ENCODE results near the gene RPL19. TPM values are rescaled to one million over a fixed set of nuclear protein-coding genes. Genes with fewer than 3 reads are reported as not detected.

Gene RPL19
- total and polyA plus RNA-seq, 12 donors = 907 to 3,029 (median 991) TPM

DNA sequence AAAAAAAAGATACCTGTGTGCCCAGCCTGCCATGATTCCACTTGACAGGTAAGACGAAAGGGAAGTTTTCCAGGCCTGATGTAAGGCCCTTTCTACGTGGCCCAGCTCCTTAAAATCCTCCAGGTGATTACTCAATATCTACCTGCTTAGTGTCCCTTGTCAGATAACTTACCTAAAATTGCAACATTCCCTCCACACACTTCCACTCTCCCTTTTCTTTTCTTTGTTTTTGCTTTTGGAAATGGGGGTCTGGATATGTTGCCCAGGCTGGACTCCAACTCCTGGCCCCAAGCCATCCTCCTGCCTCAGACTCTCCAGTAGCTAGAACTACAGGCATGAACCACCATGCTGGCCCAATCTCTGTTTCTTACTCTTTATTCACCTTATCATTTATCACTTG, 41.5 kb upstream of the RPL19 start:
- TF ChIP-seq, protein P1, sequence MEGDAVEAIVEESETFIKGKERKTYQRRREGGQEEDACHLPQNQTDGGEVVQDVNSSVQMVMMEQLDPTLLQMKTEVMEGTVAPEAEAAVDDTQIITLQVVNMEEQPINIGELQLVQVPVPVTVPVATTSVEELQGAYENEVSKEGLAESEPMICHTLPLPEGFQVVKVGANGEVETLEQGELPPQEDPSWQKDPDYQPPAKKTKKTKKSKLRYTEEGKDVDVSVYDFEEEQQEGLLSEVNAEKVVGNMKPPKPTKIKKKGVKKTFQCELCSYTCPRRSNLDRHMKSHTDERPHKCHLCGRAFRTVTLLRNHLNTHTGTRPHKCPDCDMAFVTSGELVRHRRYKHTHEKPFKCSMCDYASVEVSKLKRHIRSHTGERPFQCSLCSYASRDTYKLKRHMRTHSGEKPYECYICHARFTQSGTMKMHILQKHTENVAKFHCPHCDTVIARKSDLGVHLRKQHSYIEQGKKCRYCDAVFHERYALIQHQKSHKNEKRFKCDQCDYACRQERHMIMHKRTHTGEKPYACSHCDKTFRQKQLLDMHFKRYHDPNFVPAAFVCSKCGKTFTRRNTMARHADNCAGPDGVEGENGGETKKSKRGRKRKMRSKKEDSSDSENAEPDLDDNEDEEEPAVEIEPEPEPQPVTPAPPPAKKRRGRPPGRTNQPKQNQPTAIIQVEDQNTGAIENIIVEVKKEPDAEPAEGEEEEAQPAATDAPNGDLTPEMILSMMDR (IDR thresholded peaks at IDR 0.05) = no peak
- H3K9me3 ChIP-seq = no peaks in the 10 kb centered on the region
- ATAC-seq = no peak
- H3K27ac ChIP-seq = no peak overlapping the region
- H3K36me3 ChIP-seq = no peaks in the 10 kb centered on the region
- no peak overlapping the region for H3K4me3 ChIP-seq
- peaks cover 0 to 19% (median 0%) of the 10 kb centered on the region in 9 donors for H3K4me1 ChIP-seq
- DNase-seq = no peak
- H3K27me3 ChIP-seq = peaks cover 0 to 3% (median 0%) of the 10 kb centered on the region in 7 donors
- intact Hi-C loops (cut with DNase I) = loop anchor here in 1 of 10 donors (10.0 kb wide), 1 partner anchor 284 kb away; the partner anchor contains the start of gene LASP1
- WGBS, 2 donors = 90 to 95% methylated on average over 2 of the region's 2 CpGs

DNA sequence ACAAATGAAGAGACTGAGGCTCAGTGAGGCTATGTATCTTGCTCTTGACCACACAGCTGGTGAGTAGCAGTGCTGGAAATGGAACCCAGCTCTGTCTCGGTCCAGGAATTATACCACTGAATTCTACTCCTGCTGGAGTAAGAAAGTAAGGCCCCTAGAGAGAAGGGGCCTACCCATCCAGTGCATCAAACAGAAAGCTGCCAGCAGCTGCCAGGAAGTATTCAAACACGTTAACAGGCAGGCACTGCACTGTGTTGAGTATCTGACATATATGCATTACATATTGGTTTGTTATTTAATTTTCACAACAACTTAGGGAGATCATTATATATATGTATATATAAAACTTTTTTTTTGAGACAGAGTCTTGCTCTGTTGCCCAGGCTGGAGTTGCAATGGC, 38.1 kb upstream of the RPL19 start:
- no peaks in the 10 kb centered on the region for H3K9me3 ChIP-seq
- no peak for DNase-seq
- H3K27me3 ChIP-seq = peaks cover 0 to 8% (median 0%) of the 10 kb centered on the region in 7 donors
- no peak for ATAC-seq
- TF ChIP-seq, protein P1 (IDR thresholded peaks at IDR 0.05) = no peak
- no peak overlapping the region for H3K4me3 ChIP-seq
- H3K36me3 ChIP-seq = no peaks in the 10 kb centered on the region
- 77 to 87% methylated on average over 2 of the region's 2 CpGs for WGBS, 2 donors
- no peak overlapping the region for H3K27ac ChIP-seq
- intact Hi-C loops (cut with DNase I) = loop anchor here in 4 of 10 donors (10.0 kb wide), 2 partner anchors 73 to 83 kb away; no protein-coding TSS in a partner anchor
- peaks cover 2 to 34% (median 28%) of the 10 kb centered on the region in 9 donors for H3K4me1 ChIP-seq

DNA sequence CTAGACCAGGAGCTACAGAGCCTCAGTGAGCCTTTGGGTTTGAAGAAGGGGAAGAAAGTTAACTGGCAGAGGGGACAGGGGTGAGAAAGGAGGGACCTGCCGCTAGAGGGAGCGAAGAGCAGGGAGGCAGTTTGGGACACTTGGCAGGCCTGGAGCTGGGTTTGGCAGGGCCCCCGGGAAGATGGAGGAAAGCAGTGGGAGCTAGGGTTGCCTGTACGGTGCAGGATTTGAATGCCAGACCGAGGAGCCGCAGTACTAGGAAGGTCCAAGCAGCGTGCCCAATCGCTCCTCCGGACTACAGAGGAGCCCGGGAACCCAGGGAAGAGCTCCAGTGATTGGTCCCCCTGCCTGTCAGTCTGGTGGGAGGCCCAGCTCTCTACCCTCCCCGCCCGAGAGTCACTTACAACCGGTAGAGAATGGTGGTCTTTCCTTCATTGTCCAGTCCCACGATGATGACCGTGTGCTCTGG, 35.4 kb upstream of the RPL19 start:
- peak overlapping the region; percentile 32 to 63 (median 58) for H3K4me3 ChIP-seq
- ATAC-seq = peak; percentile 86 to 94 (median 92)
- DNase-seq = peak; percentile 90 to 95
- H3K36me3 ChIP-seq = no peaks in the 10 kb centered on the region
- peaks cover 0 to 8% (median 0%) of the 10 kb centered on the region in 7 donors for H3K27me3 ChIP-seq
- peaks cover 0 to 4% (median 0%) of the 10 kb centered on the region in 11 donors for H3K9me3 ChIP-seq
- WGBS, 2 donors = 0% methylated on average over 15 of the region's 15 CpGs
- peak overlapping the region in 7 of 10 donors; percentile 11 to 63 (median 36) for H3K27ac ChIP-seq
- TF ChIP-seq, protein P1 (IDR thresholded peaks at IDR 0.05) = peak; percentile 66 to 93 (median 79)
- peaks cover 0 to 46% (median 38%) of the 10 kb centered on the region in 9 donors for H3K4me1 ChIP-seq
- intact Hi-C loops (cut with DNase I) = loop anchor here in 4 of 10 donors (10.0 kb wide), 2 partner anchors 70 to 80 kb away; no protein-coding TSS in a partner anchor

DNA sequence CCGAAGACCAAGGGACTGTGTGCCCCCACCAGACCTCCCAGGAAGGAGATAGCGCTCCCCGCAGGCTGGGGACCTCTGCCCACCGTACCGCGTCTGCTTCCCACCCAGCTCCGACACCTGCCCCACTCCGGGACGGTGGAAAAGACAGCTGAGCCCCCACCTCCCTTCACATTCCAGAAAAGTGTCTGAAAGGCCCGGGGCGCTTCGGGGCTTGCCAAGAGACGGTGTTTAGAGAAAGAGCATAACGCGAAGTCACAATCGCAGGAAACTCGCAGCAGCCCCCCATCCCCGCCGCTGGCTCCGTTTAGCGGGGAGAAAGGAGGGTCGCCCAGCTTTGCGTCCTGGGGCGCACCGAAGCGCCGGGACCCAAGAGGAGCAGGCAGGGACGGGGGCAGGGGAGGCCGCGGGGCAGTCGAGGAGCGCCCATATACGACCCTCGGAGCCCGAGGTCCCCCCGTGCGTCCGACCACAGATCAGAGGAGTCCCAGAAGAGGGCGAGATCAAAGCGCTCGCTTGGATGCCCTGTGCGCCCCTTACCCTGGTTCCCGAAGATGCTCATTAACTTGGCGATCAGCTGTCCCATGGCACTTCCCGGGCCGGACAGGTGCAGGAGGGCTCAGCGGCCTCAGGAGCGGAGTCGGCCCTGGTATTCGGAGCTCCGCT, 34.8 kb upstream of the RPL19 start:
- 9 to 18% methylated on average over 51 of the region's 51 CpGs for WGBS, 2 donors
- H3K9me3 ChIP-seq = peaks cover 0 to 4% (median 0%) of the 10 kb centered on the region in 11 donors
- H3K4me1 ChIP-seq = peaks cover 0 to 46% (median 38%) of the 10 kb centered on the region in 9 donors
- DNase-seq (no peak), ATAC-seq (peak in 4 of 8 donors; percentile 9 to 31 (median 20))
- no peaks in the 10 kb centered on the region for H3K36me3 ChIP-seq
- intact Hi-C loops (cut with DNase I) = loop anchor here in 4 of 10 donors (10.0 kb wide), 2 partner anchors 69 to 79 kb away; no protein-coding TSS in a partner anchor
- peak overlapping the region in 7 of 10 donors; percentile 5 to 63 (median 36) for H3K27ac ChIP-seq
- TF ChIP-seq, protein P1 (IDR thresholded peaks at IDR 0.05) = no peak
- peaks cover 0 to 8% (median 0%) of the 10 kb centered on the region in 7 donors for H3K27me3 ChIP-seq
- peak overlapping the region; percentile 32 to 63 (median 58) for H3K4me3 ChIP-seq
